GM12874 (cell line): ENCODE data around the gene BCOR.

Source experiments
- TF ChIP-seq, protein P1 (sequence below): IDR thresholded peaks from 2 replicates; pipeline ENCODE4 v1.5.1; 2011; ENCODE audit warnings: low read depth, mild to moderate bottlenecking, control low read depth, low read length, moderate library complexity; ENCODE audit not compliant: insufficient read depth

BCOR gene

DNA sequence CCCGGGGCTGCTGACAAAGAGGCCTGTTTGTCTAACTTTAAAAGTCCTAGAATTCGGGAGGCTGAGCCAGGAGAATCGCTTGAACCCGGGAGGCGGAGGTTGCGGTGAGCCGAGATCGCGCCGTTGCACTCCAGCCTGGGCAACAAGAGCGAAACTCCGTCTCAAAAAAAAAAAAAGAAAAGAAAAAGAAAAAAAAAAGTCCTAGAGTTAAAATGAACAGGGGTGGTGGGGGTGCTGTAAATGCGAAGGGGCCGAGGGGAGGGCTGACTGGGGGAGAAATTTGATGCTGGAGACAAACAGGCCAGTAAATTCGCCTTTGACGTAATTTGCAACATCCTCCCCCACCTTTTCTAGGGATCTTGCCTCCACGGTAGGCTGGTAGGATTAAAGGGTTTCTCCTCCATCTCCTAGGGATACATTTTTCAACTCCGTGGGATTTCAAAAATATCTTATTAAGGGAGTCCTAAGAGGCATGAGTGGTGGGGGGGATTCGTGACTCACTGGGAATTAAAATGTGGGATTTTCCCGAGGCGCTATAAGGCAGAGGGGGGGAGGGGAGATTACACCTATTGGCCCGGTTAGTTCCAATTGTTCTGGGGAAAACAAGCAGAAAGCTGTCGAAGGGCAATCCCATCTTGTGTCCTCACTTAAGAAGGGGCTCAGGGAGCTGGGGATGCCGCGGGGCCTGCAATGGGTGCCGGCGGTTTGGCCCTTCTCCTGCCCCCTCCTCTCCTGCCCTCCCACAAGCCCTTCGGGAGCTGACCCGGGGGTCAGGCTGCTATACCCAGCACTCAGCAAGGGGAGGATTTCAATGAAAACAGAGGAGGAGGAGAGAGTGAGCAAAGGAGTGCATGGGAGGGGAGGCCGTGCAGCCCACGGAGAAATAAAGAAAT is 3.0 kb upstream of the BCOR start:
- TF ChIP-seq, protein P1, sequence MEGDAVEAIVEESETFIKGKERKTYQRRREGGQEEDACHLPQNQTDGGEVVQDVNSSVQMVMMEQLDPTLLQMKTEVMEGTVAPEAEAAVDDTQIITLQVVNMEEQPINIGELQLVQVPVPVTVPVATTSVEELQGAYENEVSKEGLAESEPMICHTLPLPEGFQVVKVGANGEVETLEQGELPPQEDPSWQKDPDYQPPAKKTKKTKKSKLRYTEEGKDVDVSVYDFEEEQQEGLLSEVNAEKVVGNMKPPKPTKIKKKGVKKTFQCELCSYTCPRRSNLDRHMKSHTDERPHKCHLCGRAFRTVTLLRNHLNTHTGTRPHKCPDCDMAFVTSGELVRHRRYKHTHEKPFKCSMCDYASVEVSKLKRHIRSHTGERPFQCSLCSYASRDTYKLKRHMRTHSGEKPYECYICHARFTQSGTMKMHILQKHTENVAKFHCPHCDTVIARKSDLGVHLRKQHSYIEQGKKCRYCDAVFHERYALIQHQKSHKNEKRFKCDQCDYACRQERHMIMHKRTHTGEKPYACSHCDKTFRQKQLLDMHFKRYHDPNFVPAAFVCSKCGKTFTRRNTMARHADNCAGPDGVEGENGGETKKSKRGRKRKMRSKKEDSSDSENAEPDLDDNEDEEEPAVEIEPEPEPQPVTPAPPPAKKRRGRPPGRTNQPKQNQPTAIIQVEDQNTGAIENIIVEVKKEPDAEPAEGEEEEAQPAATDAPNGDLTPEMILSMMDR: no peak

DNA sequence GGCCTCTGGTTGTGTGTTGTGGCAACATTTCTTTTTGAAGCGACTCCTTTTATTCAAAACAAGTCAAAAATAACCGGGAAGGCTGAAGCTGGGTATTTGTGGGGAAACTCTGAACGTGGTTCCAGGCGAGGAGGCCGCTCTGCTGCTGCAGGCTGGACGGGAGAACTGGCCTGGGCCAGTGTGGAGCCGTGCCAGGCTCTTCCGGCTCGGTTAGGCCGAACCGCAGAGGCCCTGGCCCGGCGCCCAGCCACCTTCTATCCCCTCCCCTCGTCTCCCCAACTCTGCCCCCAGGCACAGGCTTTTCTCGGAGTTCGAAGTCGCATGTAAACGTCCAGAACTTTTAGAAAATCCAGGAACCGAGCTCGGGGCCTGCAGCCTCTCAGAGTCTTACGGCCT is 2.4 kb upstream of the BCOR start:
- TF ChIP-seq, protein P1: no peak

DNA sequence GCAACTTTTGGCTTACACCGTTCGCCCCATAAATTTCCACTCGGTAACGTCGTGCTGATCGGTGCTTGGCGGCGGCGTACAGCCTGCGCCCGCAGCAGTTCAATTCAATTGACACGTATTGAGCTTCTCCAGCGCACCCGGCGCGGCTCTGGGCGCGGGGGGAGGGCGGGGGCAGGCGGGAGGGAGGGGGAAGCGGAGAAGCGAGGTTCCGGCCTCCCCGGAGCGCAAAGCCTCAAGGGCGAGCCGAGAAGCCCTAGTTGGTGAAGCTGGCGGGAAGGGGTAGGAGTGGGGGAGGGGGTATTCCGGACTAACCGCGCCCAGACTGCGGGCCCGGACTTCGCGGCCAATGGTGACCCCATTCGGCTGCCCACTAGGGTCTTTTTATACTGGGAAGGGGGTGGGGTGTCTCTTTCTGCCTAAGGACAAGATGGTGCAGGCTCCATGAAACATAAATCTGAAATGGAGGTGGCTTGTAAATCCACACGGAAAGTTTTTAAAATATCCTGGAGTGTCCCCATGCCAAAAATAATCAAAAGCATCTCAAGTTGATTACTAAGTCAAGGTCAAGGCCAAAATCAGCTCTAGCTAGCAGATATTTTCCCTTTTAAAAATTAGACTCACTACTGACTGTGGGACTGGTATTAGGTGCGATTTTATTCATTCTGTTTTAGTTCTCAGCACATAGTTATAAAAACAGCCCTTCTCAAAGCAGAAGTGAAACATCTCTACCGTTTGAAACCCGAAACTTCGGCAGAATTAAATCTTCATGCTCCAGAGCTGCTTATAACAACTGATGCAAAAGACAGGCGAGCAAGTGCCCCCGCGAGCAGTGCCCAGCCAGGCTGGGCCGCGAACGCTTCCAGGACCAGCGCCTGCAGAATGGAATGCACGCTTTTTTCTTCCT is 1.5 kb upstream of the BCOR start:
- TF ChIP-seq, protein P1: no peak

DNA sequence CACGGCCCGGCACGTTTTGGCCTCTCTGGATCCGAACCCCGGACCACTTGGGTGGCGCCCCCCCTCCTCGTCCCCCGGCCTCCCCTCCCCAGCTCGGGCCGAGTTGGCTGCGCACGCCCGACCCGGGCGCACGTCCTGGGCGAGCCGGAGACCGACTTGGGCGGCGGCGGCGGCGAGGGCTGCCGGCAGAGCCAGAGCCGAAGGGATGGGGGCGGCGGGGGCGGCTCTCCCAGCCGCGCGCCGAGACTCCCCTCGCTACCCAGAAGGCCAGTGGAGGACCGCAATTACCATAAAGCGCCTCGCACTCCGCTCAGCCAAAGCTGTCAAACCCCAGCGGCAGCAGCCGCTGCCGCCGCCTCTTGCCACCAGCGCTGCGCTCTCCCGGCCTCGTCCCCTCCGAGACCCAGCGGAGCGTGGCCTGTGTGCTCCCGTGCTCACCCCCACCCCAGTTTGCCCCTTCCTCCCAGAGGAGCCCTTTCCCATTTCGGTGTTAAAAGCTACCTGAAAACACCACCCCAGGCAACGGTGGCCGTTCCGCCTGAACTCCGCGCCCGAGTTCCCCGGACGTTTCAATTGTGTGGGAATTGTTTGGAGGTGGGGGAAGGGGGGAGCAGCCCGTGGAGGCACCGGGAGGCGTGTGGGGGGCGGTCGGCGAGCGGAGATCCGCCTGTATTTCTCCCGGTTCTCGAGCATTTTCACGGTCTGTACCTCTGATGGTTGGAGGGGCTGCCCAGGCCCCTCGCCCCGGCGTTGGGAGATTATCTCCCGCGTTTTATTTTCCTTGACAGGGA is 701 bp upstream of the BCOR start:
- TF ChIP-seq, protein P1: no peak

DNA sequence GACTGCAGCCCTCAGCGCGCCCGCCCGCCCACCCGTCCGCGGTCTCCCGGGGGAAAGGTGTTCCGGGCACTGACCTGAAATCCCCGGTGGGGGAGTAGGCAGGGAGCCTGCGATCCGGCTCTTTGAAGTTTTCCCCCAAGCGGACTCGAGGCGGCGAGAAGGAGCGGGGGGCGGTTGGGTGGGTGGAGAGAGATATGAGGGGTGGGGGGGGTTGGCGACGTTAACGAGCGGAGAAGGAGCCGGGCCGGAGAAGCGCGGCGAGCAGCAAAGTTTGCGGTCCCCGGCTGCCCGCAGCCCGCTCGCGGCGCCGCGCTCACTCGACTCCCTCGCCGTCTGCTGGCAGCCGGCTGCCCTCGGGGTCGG is 636 bp downstream of the BCOR start:
- TF ChIP-seq, protein P1: no peak

DNA sequence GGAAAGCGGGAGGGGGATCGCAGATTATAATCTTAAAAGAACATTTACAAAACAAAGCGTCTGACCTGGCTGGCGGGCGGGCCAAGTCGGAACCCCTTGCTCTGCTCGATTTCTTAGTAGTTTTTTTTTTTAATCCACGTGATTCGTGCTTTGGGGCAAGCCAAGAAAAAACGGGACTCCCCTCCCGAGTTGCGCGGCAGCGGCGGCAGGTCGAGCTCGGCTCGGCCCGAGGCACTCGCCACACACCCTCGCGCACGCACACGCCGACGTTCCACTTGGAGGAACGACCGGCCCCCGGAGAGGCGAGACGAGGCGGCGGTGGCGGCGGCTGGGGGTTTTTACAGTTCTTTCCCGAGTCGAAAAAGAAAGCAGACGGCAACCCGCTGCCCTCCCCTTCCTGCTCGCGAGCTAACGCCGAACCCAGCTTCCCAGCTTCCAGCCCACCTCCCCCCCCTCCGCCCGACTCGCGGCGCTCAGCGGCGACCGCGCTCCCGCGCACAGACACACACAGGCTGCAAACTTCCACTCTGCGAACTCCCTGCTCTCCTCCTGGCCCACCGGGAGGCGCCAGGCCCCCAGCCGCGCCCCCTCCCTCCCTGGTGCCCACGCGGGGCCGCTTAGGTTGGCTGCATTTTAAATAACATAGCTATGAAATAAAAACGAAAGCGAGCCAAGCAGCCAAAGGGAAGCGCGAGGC is 1.2 kb downstream of the BCOR start:
- TF ChIP-seq, protein P1: no peak
